ENCODE measurements around the gene GARS1.
A peak's percentile ranks its signal among the peaks of the same experiment; 100 is the strongest.
"Not testable (repeated sequence)": the region's sequence is repeated elsewhere in the genome, so short reads cannot be mapped to it uniquely, and the experiment has no call there.

The GARS1 gene, protein sequence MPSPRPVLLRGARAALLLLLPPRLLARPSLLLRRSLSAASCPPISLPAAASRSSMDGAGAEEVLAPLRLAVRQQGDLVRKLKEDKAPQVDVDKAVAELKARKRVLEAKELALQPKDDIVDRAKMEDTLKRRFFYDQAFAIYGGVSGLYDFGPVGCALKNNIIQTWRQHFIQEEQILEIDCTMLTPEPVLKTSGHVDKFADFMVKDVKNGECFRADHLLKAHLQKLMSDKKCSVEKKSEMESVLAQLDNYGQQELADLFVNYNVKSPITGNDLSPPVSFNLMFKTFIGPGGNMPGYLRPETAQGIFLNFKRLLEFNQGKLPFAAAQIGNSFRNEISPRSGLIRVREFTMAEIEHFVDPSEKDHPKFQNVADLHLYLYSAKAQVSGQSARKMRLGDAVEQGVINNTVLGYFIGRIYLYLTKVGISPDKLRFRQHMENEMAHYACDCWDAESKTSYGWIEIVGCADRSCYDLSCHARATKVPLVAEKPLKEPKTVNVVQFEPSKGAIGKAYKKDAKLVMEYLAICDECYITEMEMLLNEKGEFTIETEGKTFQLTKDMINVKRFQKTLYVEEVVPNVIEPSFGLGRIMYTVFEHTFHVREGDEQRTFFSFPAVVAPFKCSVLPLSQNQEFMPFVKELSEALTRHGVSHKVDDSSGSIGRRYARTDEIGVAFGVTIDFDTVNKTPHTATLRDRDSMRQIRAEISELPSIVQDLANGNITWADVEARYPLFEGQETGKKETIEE

DNA sequence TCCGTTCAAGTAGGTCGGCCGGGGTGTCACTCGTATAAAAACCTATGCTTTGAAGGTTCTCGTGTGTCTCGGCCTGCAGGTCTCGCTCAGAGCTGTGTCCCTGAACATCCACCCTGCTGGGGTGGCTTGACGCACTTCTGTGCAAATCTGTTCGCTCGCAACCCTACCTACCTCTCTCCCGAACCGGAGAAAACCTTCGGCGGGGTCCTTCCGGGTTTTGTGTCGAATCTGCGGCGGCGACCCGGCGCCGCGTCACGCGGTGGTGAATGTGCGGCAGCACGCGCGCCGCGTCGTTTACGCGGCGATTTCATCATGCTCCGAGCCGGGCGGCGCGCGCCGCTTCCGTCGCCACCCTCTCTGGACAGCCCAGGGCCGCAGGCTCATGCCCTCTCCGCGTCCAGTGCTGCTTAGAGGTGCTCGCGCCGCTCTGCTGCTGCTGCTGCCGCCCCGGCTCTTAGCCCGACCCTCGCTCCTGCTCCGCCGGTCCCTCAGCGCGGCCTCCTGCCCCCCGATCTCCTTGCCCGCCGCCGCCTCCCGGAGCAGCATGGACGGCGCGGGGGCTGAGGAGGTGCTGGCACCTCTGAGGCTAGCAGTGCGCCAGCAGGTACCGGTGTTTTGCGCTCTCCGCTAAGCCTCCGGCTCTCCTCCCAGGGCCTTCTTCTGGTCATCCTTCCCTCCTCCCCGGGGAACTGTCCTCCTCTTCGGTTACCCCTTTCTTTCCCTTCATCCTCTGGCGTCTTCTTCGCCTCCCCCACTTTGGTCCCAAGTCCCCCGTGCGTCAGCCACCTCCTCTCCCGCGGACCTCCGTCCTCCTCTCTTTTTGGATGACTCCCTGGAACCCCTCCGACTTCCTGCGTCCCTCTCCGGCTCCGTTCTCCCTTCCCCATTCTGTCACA lies at the start of gene GARS1:
Gene GARS1, plus strand, starts transcription at position 339 of the 896 bp plus-strand sequence. Its CDS starts 44 bp downstream, at position 383.
- DNase-seq (ENCODE audit: low spot score) = peak; percentile 66

DNA sequence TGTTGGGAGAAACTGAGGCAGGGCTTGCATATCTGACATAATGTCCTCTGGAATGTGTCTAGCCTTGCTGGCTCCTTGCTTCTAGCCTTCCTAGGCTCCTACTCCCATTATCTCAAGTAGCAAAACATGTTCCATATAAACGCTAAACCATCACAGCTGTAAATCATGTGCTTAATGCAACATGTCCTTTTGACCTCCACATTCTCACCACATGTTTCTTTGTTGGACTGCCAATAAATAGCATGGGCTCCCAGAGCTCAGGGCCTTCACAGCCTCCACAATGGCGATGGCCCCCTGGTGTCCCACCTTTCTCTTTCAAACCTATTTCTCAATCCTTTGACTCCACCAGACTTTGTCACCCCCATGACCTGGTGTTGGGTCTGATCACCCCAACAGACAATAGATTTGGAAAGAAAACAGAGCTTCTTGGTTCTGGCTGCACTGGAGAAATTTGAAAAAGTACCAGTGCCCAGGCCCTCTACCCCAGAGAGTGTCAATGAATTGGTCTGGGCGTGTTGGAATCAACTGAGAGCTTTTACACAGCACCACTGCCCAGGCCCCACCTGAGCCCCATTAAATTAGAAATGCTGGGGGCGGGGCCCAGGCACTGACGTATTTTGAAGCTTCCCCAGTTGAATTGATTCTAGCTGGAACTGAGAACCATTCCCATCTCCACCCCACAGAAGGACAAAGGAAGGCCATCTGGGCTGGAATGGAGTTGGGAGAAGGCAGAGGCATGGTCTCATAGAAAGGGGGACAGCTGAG lies 48.7 kb upstream of the GARS1 start:
- no peak for DNase-seq (ENCODE audit: low spot score)

DNA sequence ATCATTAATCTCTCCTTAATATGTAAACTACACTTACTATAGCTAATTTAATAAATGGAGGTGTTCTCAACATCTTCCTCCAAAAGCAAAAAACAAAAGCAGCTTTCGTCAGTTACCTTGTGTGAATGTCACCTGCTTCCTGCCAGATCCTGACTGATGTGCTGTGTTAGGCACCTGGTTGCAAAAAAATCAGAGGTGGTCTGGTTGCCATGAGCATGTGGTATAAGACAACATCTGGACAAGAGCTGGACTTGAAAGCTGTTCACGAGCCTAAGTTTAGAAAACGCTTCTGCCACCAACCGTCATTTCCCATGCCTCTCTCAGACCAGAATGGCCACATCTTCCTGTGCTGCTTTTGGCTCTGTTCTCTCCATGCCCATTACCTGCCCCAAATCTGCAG lies 48.1 kb upstream of the GARS1 start:
- no peak for DNase-seq (ENCODE audit: low spot score)

DNA sequence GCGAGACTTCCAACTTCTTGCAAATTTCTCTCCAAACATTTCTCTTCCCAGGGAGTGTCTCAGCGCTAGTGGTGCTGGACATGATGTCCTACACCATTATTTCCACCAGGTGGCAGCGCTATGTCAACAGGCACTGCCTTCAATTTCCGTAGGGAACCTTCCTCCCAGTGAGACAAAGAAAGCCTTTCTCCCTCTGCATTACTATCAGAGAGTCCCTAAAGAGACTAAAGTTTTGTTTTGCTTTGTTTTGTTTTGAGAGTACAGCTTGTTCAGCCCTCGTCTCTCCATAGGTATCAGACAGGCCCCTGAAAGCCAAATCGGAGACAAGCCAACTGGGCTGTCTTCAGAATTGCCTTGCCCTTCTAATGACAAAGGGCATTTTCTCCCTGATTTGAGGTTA lies 45.8 kb upstream of the GARS1 start:
- peak; percentile 64 for DNase-seq (ENCODE audit: low spot score)

DNA sequence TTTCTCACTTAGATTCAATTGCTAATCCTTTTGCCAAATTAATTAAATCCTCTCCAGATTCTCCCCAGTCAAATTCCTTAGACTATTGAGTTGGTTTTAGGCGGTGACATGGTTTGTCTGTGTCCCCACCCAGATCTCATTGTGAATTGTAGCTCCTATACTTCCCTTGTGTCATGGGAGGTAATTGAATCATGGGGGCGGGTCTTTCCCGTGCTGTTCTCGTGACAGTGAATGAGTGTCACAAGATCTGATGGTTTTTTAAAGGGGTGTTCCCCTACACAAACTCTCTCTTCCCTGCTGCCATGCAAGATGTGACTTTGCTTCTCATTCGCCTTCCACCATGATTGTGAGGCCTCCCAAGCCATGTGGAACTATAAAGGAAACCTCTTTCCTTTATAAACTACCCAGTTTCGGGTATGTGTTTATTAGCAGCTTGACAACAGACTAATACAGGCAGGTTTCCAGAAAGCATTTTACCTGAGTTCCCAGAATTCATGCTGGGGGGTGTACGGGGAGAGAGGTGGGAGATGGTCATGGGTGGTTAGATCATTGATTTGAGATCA lies 44.7 kb upstream of the GARS1 start:
- no peak for DNase-seq (ENCODE audit: low spot score)

DNA sequence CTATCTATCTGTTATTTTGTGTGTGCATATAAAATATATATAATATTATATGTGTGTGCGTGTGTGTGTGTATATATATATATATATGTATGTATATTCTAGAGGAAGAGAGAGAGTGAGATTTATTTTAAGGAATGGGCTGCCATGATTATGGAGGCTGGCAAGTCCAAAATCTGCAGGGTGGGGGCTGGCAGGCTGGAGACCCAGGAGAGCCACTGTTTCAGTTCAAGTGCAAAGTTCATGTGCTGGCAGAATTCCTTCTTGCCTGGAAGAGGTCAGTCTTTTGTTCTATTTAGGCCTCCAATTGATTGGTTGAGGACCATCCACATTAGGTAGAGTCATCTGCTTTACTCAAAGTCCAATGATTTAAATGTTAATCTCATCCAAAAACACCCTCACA lies 42.3 kb upstream of the GARS1 start:
- DNase-seq (ENCODE audit: low spot score) = no peak

DNA sequence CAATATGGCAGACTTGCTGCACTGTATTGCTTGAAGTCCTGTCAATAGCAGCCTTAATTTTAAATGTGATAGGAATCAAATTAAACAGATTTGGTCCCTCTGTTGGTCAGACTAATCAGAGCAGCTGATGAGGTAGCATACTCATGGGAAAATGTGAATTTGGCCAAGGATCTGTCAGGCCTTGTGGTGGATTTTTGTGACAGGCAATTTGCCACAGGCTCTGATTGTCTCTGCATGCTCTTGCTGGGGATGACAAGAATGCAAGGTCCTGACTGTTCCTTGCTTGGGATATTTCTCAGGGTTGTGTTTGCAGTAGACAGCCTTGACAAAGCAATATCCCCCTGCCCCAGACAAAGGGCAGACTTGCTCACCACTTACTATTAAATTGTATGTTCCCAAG lies 41.5 kb upstream of the GARS1 start:
- no peak for DNase-seq (ENCODE audit: low spot score)

DNA sequence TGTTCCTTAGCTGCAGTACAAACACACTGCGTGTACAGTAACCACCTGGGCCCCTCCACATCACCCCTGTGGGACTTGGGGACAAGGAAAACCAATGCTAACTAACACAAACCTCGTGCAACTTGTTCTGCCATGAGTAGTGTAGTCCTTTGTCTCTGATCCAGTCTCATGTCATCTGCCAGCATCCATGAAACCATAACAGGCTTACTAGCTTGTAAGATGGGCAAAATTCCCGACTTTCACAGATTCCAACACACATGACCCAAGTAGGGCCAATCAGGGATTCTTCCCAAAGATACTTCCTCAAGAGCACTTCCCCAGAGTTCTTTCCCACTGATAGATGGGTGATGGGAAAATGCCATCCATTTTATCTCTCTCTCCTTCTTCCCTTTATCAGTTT lies 41.1 kb upstream of the GARS1 start:
- DNase-seq (ENCODE audit: low spot score) = no peak

DNA sequence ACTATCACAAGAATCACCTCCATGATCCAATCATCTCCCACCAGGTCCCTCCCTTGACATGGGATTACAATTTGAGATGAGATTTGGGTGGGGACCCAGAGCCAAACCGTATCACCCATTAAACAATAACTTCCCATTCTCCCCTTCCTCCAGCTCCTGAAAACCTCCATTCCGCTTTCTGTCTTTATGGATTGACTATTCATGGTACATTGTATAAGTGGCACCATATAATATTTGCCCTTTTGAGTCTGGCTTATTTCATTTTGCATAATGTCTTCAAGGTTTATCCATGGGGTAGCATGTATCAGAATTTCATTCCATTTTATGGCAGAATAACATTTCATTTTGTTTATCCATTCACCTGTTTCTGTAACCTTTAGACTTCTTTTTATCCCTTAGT lies 39.2 kb upstream of the GARS1 start:
- no peak for DNase-seq (ENCODE audit: low spot score)

DNA sequence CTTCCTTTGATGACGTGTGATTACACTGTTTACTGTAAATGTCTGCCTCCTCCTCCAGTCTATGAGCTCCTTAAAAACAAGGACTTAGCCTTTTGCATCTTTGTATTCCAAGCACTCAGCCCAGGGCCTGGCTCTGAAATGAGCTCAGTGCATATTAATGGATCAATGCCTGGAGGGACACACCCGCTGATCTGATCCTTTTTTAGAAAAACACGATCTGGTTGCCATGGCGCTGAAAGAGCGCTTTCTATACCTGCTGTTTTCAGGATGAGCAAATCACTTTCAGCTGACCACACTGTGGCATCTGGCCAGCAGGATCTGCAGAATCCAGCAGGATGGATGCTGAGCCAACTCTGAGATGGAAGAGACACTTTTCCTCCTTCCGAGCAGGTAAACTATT lies 37.8 kb upstream of the GARS1 start:
- no peak for DNase-seq (ENCODE audit: low spot score)

DNA sequence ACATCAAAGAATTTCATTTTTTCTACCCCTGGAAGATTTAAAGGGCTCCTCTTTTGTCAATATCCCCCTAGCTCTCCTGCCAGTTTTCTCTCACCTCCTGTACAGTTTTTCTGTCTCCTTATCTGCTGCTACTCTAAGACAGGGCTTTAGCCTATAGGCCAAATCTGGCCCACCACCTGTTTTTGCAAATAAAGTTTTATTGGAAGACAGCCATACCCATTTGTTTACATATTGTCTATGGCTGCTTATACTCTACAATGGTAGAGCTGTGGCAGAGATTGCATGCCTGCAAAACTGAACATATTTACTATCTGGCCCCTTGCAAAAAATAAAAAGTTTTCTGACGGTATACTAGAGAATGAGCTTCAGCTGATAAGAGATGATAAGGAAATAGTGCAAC lies 37.4 kb upstream of the GARS1 start:
- no peak for DNase-seq (ENCODE audit: low spot score)

DNA sequence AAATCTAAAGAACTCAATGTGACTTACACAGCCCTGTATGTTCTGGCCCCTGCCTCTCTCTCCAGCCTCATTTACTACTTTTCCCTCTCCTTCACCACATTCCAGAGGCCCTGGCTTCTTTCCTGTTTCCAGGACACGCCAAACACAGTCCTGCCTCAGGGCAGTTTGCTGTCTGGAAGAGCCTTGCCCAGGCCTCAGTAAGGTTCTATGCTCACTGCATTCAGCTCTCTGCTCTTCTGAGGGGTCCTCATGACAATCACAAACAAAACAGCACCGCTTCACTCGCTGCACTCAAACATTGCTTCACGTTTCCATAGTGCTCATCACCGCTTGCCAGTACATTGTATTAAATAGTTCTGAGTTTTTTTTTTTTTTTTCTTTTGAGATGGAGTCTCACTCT lies 35.1 kb upstream of the GARS1 start:
- DNase-seq (ENCODE audit: low spot score) = no peak

DNA sequence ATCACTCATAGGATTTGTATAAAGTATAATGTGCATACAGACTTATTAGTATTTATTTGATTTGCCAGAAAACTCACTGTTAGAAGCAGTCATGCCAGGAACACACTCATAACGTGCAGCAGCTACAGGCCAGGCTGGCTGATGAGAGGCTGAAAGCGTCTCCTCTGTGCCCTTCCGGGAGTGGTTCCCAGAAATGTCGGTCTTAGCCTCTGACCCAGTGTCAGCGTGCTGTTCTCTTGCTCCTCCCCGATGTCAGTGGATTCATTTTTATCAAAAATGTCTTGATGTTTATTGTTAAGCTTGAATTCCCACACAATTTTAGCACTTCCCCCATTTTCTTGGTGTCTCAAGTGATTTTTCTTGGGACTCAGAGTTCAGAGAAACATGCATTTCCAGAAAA lies 33.3 kb upstream of the GARS1 start:
- DNase-seq (ENCODE audit: low spot score) = no peak

DNA sequence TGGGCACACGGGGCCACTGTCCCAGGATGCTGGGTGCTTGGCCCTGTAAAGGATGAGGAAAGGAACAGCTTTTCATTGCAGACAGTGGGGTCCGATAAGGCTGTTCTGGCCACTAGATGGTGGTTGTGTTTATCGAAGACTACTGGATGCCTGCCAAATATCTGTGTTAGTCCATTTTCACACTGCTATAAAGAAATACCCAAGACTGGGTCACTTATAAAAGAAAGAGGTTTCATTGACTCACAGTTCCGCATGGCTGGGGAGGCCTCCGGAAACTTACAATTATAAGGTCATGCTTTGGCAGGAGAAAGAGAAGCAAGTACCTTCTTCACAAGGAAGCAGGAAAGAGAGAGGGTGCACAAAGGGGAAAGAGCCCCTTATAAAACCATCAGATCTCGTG lies 32.2 kb upstream of the GARS1 start:
- DNase-seq (ENCODE audit: low spot score) = no peak

DNA sequence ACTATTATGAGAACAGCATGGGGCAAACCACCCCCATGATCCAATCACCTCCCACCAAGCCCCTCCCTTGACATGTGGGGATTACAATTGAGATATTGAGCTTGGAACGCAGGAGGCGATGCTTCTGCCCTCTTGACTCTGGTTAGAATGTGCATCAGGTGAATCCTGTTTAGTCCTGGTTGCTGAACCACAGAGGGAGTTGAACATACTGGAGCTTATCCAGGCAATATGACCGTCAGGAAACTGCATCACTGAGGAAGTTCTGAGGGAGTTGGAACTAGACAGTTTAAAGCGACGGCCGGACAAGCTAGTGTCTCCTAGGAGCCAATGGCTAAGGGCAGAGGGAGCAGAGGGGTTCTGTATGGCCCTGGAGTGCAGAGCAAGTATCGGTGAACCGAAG lies 31.8 kb upstream of the GARS1 start:
- no peak for DNase-seq (ENCODE audit: low spot score)

DNA sequence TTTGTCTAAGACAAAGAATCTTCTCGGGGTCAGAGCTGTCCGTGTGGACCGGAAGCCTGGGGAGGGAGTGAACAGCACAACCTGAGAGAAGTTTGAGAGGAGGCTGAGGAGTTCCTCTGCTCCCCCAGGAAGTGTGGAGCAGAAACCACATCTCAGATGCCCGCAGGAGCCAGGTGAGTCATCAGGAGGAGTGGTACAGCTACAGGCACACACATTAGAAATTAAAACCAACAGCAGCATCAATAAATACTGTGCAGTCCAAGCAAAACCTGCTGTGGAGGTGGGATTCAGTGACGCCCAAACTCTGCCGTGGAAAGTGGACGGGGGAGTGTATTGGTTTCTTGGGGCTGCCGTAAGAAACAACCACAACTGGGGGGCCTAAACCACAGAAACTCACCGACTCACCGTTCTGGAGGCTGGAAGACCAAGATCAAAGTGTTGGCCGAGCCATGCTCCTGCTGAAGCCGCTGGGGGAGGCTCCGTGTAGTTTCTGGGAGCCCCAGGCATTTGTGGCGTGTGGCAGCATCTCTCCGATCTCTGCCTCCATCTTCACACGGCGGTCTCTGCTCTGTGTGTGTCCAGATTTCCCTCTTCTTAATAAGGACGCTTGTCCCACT lies 31.2 kb upstream of the GARS1 start:
- no peak for DNase-seq (ENCODE audit: low spot score)

DNA sequence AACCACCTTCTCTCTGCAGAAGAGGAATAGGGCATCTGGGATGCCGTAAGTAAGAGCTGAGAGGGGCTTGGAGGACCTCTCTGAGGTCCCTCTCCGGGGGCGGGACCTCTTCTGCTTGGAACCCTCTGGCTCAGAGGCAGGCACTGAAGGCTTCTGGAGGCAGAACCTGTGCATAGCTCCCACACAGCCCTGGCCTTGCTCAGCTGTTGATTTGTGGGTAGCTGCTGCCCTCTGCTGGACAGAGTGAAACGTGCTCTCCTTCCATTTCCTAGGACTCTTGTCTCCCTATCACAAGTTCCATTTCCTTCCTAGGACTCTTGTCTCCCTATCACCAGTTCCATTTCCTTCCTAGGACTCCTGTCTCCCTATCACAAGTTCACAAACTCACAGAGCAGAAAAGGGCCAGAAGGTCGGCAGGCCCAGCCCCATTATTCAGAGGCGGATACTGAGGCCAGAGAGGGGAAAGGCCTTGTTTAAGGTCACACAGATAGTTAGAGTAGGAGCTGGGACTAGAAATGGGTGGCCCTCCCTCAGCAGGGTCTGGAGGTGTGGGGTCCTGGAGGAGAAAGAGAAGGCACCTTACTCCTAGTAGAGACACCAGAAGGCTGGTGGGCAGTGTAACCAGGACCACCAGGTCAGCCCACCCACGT lies 30.3 kb upstream of the GARS1 start:
- DNase-seq (ENCODE audit: low spot score) = peak; percentile 72

DNA sequence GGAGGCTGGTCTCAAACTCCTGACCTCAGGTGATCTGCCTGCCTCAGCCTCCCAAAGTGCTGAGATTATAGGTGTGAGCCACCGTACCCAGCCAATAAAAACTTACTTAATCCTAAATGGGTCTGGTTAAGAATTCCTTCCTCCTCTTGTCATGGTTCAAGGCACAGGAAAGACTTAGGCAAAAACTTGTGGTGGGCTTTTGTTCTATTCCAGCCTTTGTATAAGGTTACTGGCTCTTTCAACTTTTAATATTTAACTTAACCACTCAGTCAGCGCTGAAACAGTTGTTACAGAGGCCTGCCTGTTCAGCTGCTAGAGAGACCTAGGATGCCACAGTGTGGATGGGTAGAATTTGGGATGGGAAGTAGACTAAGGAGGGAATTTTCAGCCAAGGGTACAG lies 28.1 kb upstream of the GARS1 start:
- no peak for DNase-seq (ENCODE audit: low spot score)

DNA sequence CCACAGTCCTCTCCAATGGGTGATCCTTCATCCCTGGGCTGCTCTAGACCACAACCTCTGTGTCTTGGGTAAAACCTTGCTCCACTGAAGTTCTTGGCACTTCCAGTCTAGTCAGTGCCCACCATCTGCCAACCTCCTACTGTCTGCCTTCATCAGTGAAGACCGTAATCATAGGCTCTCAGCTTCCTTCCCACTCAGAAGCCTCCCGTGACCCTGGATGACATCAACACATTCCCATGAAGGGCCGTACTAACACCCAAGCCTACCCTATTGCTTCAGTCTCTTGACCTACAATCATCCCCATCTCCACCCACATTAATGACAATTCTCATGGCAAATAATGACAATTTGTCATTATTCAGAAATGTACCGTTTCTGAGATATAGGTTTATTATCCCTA lies 27.6 kb upstream of the GARS1 start:
- DNase-seq (ENCODE audit: low spot score) = no peak

DNA sequence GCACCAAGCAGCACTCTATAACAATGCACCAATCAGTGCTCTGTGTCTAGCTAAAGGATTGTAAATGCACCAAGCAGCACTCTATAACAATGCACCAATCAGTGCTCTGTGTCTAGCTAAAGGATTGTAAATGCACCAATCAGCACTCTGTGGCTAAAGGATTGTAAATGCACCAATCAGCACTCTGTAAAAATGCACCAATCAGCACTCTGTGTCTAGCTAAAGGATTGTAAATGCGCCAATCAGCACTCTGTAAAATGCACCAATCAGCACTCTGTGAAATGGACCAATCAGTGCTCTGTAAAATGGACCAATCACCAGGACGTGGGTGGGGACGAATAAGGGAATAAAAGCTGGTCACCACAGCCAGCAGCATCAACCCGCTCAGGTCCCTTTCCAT lies 24.4 kb upstream of the GARS1 start:
- DNase-seq (ENCODE audit: low spot score) = not testable (repeated sequence)
